PFSK-1 (cell line): ENCODE data around the gene RCC1.
A peak's percentile ranks its signal among the peaks of the same experiment; 100 is the strongest.

Source experiments
- FOXP2 ChIP-seq: optimal IDR thresholded peaks from 2 replicates; pipeline ENCODE3; 2011; ENCODE audit warnings: borderline replicate concordance, control low read depth, inconsistent platforms; ENCODE audit not compliant: insufficient read depth; ENCODE audit errors: extremely low read length, extremely low read depth
- POLR2AphosphoS5 ChIP-seq: IDR thresholded peaks from 2 replicates; pipeline ENCODE4 v1.6.1; 2012; ENCODE audit warnings: low read depth, mild to moderate bottlenecking, control low read depth, low read length, moderate library complexity
- REST ChIP-seq, 2 experiments: IDR thresholded peaks; 2 replicates each; pipeline versions ENCODE4 v1.6.1 to v1.8.0; 2011 to 2012; ENCODE audit warnings: low read depth in 2 of 2, low read length in 2 of 2, control low read depth in 1 of 2, inconsistent platforms in 1 of 2, mild to moderate bottlenecking in 1 of 2, moderate library complexity in 1 of 2; ENCODE audit not compliant: insufficient read depth in 1 of 2
- SIN3A ChIP-seq: IDR thresholded peaks from 2 replicates; pipeline ENCODE4 v1.6.1; 2012; ENCODE audit warnings: mild to moderate bottlenecking, low read length, moderate library complexity, borderline replicate concordance; ENCODE audit not compliant: insufficient read depth
- TAF1 ChIP-seq: IDR thresholded peaks from 2 replicates; pipeline ENCODE4 v1.6.1; 2012; ENCODE audit warnings: low read length, control low read depth, borderline replicate concordance; ENCODE audit not compliant: insufficient read depth

The RCC1 gene

GRCh38 chr1:28507646-28508434, 2.0 kb downstream of the RCC1 start:
- no peak for TF ChIP-seq TAF1
- no peak for TF ChIP-seq REST (IDR thresholded peaks at IDR 0.05; ENCODE audit: insufficient read depth in 1 of 2, low read depth in 2 of 2, low read length in 2 of 2)
- TF ChIP-seq POLR2AphosphoS5, result peak; percentile 9; the same call in 1 of the 2 replicates

DNA sequence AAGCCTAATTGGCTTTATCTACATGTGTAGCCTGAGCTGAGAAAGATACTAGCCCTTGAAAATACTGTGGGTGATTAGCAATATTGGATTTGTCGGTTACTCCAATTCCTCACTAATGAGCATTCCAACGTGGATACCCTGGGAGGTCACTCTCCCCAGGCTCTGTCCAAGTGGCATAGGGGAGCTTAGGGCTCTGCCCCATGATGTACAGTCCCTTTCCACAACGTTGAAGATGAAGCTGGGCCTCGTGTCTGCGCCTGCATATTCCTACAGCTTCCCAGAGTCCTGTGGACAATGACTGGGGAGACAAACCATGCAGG, 2.6 kb downstream of the RCC1 start:
- TF ChIP-seq FOXP2, result no peak
- peak; percentile 96 for TF ChIP-seq POLR2AphosphoS5
- TF ChIP-seq REST (IDR thresholded peaks at IDR 0.05; ENCODE audit: insufficient read depth in 1 of 2, low read depth in 2 of 2, low read length in 2 of 2), result 0 out of 4 replicates have a peak, but pooled peaks of 1 of the 2 experiments have one; percentile 8

DNA sequence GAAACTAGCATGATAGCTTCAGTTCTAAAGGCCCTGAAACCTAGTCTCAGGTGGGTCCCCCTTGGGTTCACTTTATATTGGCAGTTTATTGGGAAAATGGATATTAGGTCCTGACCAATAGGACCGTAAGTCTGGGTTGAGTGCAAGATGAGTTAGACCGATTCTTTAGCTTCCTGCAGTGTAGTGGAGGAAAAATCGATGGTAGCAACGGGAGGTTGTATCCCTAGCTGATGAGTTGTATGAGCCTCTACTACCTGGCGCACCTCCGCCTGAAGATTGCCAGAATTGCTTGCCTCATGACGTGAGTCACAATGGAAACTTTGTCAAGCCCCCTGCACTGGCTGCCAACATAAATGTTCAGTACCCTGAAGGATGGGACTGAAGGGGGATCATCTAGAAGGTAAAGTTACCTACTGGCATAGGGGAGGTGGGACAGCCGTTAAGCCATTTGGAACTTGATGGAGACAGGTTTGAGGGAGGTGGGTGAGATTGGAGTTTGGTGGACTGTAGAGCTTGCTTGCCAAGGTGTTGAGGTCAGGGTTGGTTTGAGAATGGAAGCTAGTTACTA, 3.9 kb downstream of the RCC1 start:
- TF ChIP-seq POLR2AphosphoS5 (peak; percentile 82), REST (IDR thresholded peaks at IDR 0.05; ENCODE audit: insufficient read depth in 1 of 2, low read depth in 2 of 2, low read length in 2 of 2) (no peak), SIN3A (no peak; the same call in 1 of the 2 replicates), TAF1 (no peak; the same call in 1 of the 2 replicates)

- TF ChIP-seq POLR2AphosphoS5 (peak; percentile 97), REST (IDR thresholded peaks at IDR 0.05; ENCODE audit: insufficient read depth in 1 of 2, low read depth in 2 of 2, low read length in 2 of 2) (no peak), SIN3A (peak; percentile 86; the same call in 1 of the 2 replicates), TAF1 (peak; percentile 47; the same call in 1 of the 2 replicates), FOXP2 (no peak)
Observed at GRCh38 chr1:28510273-28510969, 4.6 kb downstream of the RCC1 start.
